KBM-7 (cell line): ENCODE data around the gene DDN.

Experiments
- DNase-seq: peaks from one replicate; pipeline ENCODE4 v3.0.0-alpha.2; 2015
- in situ Hi-C: fragments of 300-500 bp; cut with MboI; formaldehyde crosslinking; loops from 2 replicates; pipeline ENCODE4 v1.14.3; 2020; ENCODE audit warnings: low sequenced_read_pairs, low pct_unique_long_range_greater_than_20kb, mixed read lengths

Gene DDN

DNA sequence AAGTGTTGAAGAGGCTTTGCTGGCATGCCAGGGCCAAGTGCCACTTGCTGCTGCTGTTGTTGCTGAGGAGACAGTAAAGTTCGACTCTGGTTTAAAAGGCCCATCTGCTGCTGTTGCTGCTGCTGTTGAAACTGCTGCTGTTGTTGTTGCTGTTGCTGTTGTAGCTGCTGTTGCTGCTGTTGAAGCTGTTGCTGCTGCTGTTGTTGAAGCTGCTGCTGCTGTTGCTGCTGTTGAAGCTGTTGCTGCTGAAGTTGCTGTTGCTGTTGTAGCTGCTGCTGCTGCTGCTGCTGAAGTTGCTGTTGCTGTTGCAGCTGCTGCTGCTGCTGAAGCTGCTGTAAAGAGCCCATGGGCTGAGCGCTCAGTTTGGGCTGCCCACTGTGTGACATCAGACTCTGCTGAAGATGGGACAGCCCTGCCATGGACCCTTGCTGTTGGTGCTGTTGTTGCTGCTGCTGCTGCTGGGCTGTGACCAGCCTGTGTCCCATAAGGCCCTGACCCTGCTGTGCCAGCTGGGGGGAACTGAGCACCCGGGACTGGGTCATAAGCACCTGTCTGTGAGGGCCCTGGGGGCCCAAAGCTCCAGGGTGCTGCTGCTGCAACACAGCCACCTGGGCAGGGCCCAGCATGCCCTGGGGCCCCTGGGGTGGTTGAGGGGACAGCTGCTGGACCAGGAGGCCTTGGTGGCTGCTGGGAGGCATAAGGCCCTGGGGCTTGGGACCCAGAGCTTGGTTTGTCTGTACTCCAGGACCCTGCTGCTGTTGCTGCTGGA is 33.7 kb upstream of the DDN start:
- no peak for DNase-seq
- in situ Hi-C loops: no loop called here

DNA sequence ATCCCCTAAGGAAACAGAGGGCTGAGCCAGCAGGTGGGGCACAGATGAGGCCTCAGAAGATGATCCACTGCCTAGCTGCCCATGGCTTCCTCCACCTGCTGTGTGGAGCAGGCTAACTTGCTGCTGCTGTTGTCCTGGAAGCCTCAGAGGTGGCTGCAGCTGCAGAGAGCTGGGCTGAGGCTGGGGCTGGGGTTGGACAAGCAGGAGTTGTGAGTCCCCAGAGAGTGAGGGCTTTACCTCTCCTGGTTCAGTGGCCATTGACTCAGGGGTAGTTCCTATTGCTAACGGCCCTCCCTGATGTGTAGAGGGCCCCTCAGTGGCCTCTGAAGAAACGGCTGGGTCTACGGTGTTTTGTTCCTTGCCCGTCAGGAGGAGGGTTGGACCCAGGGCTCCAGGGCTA is 33.1 kb upstream of the DDN start:
- no peak for DNase-seq
- in situ Hi-C loops: no loop called here

DNA sequence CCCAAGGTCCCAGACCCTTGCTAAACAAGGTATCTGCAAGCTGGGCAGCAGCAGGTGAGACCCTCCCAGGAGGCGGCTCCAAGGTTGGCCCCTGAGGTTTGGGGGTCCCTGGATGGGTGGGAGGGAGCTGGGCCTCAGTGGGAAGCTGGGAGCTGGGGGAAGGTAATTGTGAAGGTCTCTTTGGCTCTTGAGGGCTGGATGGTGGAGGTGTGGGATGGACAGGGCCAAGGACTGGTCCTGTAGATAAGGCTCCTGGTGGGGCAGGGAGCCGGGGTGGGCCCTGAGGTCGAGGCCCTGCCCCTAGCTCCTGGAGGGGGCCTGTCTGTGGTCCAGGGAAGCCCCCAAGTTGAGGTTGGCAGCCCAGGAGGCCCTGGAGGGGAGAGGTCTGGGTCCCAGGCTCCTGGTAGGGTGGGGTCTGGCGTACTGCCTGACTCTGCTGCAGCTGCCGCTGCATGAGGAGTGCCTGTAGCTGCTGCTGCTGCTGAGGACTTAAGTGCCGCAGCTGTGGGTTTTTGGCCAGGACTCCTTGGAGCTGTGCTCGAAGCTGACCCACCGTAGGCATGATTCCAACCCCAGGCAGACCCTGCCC is 32.5 kb upstream of the DDN start:
- DNase-seq: no peak
- in situ Hi-C loops: no loop called here

DNA sequence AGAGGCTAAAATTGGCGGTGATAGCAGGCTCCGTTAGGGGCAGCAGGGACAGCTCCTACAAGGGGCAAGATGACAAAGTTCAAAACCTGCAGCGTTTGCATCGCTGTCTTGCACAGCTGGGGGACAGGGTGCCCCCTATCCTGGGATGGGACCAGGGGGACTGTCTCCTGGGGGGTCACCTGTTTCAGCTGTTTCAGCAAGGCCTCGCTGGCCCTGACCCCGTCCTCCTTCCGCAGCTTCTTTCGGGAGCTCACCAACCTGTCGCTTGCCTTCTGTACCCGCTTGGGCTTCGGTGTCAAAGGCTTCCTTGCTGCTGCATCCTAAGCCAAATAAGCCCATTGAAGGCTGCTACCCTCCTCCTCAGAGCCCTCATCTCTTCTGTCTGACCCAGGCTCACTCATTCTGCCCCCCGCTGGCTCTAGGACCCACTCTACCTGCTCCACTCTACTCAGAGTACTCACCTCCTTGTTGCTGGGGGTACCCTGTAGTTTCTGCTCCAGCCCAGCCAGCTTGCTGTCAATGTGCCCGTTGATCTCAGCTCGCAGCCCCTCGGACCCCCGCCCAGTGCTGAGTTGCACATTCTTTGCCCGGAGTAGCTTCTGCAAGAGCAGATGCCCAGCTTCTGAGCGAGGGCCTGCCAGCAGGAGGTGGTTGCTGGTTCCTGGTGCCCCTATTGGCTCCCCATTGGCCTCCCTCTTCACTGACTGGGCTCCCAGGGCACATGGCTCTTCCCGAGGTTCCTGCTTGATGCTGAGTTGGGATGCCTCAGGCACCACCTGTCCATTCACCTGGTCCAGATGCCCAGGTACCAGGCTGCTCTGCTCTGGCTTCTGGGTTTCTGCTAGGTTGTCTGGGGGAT is 31.8 kb upstream of the DDN start:
- in situ Hi-C loops: no loop called here
- DNase-seq: no peak

DNA sequence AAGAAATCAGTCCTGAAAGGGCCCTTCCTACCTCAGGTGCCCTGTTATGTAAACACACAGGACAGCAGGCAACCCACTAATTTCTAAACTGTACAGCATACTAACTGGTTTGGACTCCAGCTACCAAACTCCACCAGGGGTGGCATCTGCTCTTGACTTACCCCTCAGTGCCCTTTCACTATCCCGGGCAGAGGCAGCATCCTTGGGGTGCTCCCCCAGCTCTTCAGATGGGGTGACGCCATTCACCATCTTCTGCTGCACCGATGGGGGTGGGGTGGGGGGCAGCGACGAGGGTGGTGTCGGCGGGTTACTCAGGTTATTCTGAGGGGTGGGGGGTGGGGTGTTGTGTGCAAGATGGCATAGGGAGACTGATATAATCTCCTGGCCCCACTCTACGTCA is 30.9 kb upstream of the DDN start:
- no peak for DNase-seq
- in situ Hi-C loops: no loop called here

DNA sequence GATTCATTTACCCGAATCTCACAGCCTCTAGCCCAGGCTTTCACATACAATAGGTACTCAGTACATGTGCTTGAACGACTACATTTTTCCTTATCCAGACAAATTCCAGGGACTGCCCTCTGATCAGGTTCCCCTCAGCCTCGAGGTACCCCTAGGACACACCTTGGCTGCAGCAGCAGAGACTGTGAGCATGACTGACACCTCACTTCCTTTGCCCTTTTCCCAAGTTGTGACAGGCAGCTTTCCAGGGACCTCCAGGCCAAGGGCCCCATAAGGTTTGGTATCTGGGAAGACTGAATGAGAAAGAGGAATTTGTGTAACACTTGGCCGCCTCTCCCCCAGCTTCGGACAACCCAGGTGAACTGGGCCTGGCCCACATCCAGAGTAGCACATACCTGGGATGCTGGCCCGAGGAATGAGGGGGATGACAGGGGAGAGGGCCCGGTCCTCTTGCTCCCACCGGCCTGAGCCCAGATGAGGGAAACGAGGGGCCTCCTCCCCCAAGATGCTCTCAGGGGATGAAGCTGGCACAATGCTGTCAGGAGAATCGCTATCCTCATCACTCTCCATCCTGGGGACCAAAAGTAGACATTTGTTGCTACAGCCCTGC is 29.6 kb upstream of the DDN start:
- DNase-seq: no peak
- in situ Hi-C loops: no loop called here

DNA sequence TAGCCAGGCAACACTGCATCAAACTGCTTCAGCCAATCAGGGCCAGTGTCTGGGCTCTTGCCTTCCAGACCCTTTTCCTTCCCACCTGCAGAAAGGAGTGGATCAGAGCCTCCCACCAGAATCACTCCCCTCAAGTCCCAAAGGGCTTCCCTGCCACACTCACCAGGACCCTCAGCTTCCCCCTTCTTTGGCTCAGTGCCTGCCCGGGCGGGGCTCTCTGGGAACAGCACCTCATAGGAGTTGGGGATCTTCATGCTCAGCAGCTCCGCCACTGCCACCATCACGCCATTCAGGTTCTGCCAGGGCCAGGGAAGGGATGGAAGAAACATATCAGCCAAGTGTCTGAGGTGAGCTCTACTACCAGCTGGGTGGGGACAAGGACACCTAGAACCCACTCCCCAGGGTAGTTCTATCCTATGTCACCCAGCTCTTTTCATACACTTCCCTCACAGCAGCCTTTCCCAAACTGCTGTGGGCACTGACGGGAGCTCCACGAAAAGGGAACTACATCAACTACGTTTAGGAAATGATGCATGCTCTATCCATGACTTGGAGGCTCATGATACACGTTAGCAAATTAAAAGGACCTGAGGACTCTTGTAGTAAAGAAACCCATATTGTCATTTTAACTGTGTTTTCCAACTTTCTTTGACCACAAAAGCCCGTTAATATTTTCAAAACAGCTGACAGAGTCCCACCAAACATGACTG is 28.8 kb upstream of the DDN start:
- in situ Hi-C loops: no loop called here
- no peak for DNase-seq

DNA sequence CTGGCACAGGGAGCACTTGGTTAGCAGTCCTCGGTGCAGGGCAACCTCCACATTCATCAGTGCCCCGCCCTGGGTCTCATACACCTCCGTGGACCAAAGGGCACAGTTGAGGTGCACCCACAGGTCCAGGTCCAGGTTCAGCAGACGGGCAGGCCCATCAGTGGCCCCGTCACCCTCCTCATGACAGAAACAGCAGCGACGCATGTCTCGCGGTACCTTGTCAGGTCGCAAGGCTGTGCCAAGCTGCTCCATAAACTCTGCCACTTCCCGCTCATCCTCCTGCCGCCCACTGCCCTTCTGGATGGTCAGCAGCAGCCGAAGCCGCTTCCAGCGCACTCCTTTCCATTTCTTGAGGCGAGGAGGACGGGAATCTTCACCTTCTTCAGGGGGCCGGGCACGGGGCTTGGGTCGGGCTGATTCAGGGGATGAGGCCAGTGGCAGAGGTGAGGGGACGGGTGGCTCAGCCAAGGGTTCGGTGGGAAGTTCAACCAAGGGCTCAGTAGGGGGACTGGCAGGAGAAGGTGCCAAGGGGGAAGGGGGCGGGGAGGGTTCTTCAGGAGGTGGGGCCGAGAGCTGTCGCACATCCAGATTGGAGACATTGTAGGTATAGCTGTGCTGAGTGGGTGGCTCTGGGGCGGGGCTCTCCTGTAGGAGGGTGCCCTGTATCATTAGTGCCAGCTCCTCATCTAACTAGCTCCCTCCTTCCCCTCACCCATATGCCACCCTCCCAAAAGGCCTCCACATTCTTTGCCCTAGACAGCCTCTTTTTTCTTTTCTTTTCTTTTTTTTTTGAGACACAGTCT is 27.7 kb upstream of the DDN start:
- no peak for DNase-seq
- in situ Hi-C loops: no loop called here

DNA sequence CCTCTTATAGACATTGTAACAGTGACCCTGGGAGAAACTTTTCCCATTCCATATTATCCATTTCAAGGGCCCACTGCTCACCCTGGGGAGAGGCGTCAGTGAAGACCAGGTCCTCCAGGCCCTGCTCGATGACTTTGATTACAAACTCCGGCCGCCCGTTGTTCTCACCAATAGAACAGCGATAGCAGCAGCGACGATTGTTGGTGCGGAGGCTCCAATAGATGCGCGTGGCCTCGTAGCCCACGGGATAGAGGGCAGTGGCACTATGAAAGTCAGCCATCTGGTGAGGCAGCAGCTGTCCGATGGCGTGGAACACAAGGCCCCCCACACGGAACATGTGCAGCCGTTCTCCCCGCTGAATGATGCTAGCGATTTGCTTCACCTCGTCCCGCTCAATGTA is 26.9 kb upstream of the DDN start:
- in situ Hi-C loops: no loop called here
- no peak for DNase-seq

DNA sequence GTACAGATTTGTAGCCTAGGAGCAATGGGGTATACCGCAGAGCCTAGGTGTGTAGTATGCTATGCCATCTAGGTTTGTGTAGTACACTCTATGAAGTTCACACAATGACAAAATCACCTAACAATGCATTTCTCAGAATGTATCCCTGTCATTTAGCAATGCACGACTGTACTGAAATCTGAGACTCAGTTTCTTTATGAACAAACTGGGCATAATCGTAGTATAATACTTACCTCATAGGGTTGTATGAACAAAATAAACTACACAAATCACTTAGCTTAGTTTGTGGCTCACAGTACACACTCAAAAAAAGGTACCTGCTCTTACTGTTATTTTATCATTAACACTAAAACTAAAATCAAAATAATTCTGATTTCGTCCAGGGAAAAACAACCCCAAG is 26.3 kb upstream of the DDN start:
- DNase-seq: no peak
- in situ Hi-C loops: no loop called here

DNA sequence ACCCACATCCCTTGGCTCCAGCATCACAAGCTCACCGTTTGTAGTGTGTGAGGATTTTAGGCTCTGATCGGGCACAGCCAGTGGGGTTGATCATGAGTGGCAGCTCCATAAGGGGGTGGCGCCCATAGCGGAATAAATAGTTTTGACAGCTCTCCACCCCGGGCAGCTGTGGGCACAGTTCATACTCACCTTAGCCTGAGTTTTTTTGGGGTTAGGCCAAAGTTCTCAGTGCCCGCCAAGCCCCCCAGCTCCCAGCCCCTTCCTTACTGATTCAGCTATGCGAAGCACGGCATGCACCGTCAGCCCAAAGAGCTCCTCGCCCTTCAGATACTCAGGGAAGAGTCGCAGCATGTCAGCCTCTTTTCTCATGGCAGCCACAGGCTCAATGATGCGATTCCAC is 25.4 kb upstream of the DDN start:
- in situ Hi-C loops: no loop called here
- no peak for DNase-seq

DNA sequence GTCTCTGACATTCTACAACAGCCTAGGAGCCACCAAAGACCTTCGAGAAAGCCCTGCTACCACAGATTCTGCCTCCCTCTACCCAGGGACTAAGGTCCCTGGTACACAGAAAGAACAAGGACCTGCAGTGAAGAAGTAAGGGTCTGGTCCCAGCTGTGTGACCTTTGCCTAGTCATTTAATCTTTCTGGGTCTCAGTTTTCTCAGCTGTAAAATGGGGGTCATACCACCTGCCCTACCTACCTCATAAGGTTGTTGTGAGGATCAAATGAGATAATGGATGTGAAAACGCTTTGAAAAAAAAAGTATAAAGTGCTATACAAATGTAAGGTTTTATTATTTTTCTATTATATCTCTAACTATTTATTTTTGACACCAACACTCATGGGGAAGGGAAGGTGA is 24.6 kb upstream of the DDN start:
- in situ Hi-C loops: no loop called here
- no peak for DNase-seq

DNA sequence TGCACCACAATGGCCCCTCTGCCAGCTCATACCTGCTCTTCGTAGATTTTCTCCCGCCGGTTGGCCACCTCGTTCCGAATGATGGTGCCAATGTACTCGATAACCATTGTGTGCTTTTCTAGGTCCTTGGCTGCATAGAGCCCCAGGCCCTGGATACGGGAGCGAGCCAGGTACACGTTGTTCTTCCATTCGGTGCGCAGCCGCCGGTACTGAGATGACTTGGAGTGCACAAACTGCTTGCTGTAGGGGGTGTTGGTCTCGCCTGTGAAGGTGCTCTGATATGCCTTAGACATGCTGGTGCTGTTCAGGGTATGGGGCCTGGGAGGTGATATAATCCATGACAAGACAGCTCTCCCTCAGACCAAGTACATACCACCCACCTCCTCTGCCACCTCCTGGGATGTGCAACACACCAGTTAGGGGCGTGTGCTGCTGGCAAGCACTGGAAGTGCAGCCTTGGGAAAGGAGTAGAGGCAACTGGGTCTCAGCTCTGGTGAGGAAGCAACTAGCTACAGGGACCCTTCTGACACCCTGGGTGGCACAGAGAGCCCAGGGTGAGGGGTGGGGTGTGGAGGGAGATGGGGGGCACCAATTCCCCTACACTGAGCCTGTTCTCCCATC is 23.5 kb upstream of the DDN start:
- DNase-seq: no peak
- in situ Hi-C loops: no loop called here

DNA sequence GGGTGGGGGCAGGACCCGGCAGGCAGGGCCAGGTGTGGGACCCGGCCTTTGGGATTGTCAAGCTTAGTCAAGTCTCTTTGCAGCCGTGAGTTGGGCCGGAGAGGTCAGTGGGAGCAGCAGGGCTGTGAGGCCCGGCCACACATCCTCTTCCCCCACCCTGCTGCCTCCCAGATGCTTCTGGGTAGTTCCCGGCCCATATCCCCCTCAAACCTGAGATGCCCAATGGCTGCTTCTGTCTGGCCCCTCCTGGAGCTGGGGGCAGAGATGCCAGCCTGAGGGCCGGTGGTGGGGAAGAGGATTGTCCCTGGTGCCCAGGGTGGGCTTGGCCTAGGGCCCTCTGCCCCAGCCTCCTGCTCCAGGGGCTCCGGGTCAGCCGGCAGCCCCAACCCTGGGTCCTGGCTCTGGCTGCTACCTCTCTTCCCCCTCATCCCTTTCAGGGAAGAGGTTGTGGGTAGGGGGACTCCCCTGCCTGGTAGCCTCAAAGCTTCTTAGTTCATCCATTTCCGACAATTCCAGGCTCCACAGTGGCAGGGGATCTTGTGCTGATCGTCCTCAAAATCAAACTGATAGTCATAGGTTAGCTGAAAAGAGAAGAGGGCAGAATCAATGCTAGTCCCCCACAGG is 22.2 kb upstream of the DDN start:
- in situ Hi-C loops: no loop called here
- DNase-seq: no peak

DNA sequence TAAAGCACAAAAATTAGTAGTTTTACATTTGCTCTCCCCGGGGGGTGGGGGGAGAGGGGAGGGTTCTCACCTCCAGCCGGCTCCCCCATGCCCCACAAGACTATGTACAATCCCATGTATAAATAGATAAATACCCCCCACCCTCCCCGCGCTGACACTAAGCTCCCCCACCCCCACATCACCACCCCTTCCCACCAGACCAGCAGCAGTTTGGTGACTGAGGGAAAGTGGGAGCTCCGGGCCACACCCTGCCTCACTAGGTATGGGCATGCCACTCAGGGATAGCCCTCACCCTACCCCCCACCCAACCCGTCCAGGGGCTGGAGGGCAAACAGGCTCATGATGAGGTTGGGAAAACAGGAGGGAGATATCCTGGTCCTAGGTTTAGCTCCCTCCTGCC is 21.3 kb upstream of the DDN start:
- in situ Hi-C loops: no loop called here
- DNase-seq: no peak

DNA sequence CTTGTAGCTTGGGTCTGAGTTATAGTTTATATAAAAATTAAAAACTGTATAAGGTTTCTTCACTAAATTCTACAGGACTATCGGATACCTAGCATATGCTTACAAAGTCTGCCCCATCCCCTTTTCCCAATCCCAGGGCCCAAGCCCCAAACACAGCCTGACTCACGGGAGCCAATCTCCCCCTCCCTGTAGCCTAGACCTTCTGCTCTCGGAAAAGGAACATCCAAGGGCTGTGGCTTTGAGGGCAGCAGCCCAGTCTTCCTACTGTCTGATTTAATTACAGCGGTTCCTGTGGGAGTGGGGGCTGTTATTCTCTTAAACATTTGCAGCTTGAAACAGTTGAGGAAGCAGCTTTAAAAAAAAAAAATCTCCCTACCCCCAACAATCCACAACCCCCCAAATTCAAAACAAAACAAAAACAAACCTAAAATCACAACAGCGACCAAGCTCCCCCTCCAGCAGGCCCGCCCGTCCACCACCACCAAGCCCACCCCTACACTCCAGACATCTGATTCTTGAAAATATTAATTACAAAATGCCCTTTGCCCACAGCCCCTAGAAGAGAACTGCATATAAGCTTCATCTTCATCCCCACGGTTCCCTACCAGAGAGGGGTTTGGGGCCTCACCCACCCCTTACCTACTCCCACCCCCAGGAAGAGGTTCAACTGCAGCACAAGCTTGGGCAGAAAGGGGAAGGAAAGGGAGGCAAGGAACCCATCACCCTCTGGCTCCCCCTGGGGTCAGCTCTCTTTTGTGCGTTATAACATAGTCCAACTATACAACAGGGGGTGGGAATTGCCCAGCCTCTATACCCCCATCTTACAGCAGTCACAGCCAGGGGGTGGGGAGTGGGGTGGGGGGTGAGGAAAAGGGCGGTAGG is 20.5 kb upstream of the DDN start:
- in situ Hi-C loops: no loop called here
- peak; percentile 93 for DNase-seq

DNA sequence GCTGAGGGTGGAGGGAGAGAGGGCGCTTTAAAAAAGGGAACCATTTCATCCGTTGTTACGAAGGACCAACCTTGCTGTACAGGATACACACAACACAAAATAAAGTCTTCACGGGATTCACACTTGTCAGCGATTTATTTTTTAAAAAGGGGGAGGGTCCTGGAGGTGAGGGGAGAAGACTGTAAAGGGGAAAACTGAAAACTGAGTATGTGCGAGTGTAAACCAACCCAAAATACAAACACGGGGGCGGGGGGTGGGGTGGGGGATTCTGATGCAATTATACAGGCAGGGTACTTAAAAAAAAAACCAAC is 19.9 kb upstream of the DDN start:
- in situ Hi-C loops: no loop called here
- DNase-seq: no peak
